MM.1S (cell line): ENCODE results near the gene GRWD1.

Source experiments
- DNase-seq: peaks from one replicate; pipeline ENCODE4 v3.0.0-alpha.2; 2015
- H2AFZ ChIP-seq: fragments of 300-600 bp; sonication (generic); 2 replicates; pipeline ENCODE4 v1.6.0; 2016; ENCODE audit warnings: antibody characterized with exemption, low read length
- H3F3A ChIP-seq: fragments of 300-600 bp; sonication (generic); 2 replicates; pipeline ENCODE4 v1.6.1; 2016; ENCODE audit warnings: mild to moderate bottlenecking, antibody characterized with exemption, low read length, moderate library complexity, mixed read lengths; ENCODE audit not compliant: insufficient read depth
- H3K27ac ChIP-seq: fragments of 300-600 bp; sonication (generic); 2 replicates; pipeline ENCODE4 v1.5.1; 2016; ENCODE audit warnings: mild to moderate bottlenecking, low read length
- H3K27me3 ChIP-seq: fragments of 300-600 bp; sonication (generic); replicated peaks from 2 replicates; pipeline ENCODE4 v1.6.0; 2016; ENCODE audit warnings: low read length; ENCODE audit not compliant: insufficient read depth
- H3K36me3 ChIP-seq: fragments of 300-600 bp; sonication (generic); replicated peaks from 2 replicates; pipeline ENCODE4 v1.6.1; 2016; ENCODE audit warnings: mild to moderate bottlenecking, low read length, mixed read lengths; ENCODE audit not compliant: insufficient read depth
- H3K4me1 ChIP-seq: fragments of 300-600 bp; sonication (generic); 2 replicates; pipeline ENCODE4 v1.6.1; 2016; ENCODE audit warnings: low read length, mixed read lengths
- H3K4me2 ChIP-seq: fragments of 300-600 bp; sonication (generic); 2 replicates; pipeline ENCODE4 v1.6.0; 2016; ENCODE audit warnings: low read depth, low read length
- H3K4me3 ChIP-seq: fragments of 300-600 bp; sonication (generic); 2 replicates; pipeline ENCODE4 v1.5.1; 2016; ENCODE audit warnings: low read length, mixed read lengths
- H3K79me2 ChIP-seq: fragments of 300-600 bp; sonication (generic); 2 replicates; pipeline ENCODE4 v1.6.1; 2016; ENCODE audit warnings: mixed run types, low read length, mixed read lengths
- H3K9ac ChIP-seq: fragments of 300-600 bp; sonication (generic); 2 replicates; pipeline ENCODE4 v1.6.1; 2016; ENCODE audit warnings: low read length, mixed read lengths
- H3K9me2 ChIP-seq: fragments of 300-600 bp; sonication (generic); replicated peaks from 2 replicates; pipeline ENCODE4 v1.6.1; 2016; ENCODE audit warnings: mild to moderate bottlenecking, low read length, mixed read lengths; ENCODE audit not compliant: insufficient read depth
- H3K9me3 ChIP-seq: fragments of 300-600 bp; sonication (generic); replicated peaks from 2 replicates; pipeline ENCODE4 v1.6.1; 2016; ENCODE audit warnings: mild to moderate bottlenecking, low read length, mixed read lengths; ENCODE audit not compliant: insufficient read depth
- H4K20me1 ChIP-seq: fragments of 300-600 bp; sonication (generic); 2 replicates; pipeline ENCODE4 v1.6.1; 2016; ENCODE audit warnings: mild to moderate bottlenecking, low read length, moderate library complexity, mixed read lengths; ENCODE audit not compliant: insufficient read depth
- EZH2 ChIP-seq: fragments of 300-600 bp; sonication (generic); optimal IDR thresholded peaks from 2 replicates; pipeline ENCODE3; 2017; ENCODE audit warnings: low read depth, mild to moderate bottlenecking, antibody characterized with exemption, low read length, mixed read lengths
- EZH2phosphoT487 ChIP-seq: fragments of 300-600 bp; sonication (generic); IDR thresholded peaks from 2 replicates; pipeline ENCODE4 v1.6.1; 2018; ENCODE audit warnings: antibody characterized with exemption, low read length
- TF ChIP-seq, protein P1 (sequence below): fragments of 300-600 bp; sonication (generic); IDR thresholded peaks from 2 replicates; pipeline ENCODE4 v1.5.1; 2016; ENCODE audit warnings: antibody characterized with exemption, low read length, mixed read lengths

GRWD1 gene

GRCh38 chr19:48454150-48454730 lies 8.5 kb downstream of the GRWD1 start:
- H3K4me3 ChIP-seq, result no peak overlapping the region
- TF ChIP-seq EZH2phosphoT487 (no peak), EZH2 (no peak)
- TF ChIP-seq, protein P1, sequence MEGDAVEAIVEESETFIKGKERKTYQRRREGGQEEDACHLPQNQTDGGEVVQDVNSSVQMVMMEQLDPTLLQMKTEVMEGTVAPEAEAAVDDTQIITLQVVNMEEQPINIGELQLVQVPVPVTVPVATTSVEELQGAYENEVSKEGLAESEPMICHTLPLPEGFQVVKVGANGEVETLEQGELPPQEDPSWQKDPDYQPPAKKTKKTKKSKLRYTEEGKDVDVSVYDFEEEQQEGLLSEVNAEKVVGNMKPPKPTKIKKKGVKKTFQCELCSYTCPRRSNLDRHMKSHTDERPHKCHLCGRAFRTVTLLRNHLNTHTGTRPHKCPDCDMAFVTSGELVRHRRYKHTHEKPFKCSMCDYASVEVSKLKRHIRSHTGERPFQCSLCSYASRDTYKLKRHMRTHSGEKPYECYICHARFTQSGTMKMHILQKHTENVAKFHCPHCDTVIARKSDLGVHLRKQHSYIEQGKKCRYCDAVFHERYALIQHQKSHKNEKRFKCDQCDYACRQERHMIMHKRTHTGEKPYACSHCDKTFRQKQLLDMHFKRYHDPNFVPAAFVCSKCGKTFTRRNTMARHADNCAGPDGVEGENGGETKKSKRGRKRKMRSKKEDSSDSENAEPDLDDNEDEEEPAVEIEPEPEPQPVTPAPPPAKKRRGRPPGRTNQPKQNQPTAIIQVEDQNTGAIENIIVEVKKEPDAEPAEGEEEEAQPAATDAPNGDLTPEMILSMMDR, result no peak
- no peaks in the 10 kb centered on the region for H3K4me1 ChIP-seq
- no peaks in the 10 kb centered on the region for H3K27me3 ChIP-seq
- 0 out of 2 replicates have a peak, but pooled peaks cover 6% of the 10 kb centered on the region for H3K36me3 ChIP-seq
- H4K20me1 ChIP-seq, result no peaks in the 10 kb centered on the region
- no peaks in the 10 kb centered on the region for H3F3A ChIP-seq
- no peak overlapping the region for H3K27ac ChIP-seq
- no peaks in the 10 kb centered on the region for H3K9me2 ChIP-seq
- H3K9me3 ChIP-seq, result no peaks in the 10 kb centered on the region
- no peak overlapping the region for H2AFZ ChIP-seq
- DNase-seq, result no peak
- H3K4me2 ChIP-seq, result no peak overlapping the region
- no peak overlapping the region for H3K9ac ChIP-seq
- peaks cover 37% of the 10 kb centered on the region; the same call in 1 of the 2 replicates for H3K79me2 ChIP-seq

- Histone ChIP-seq H3K4me1 (no peaks in the 10 kb centered on the region), H3K27me3 (no peaks in the 10 kb centered on the region), H3K9ac (no peak within 1 kb of the TSS), H3K27ac (no peak within 1 kb of the TSS), H3F3A (no peaks in the 10 kb centered on the region), H3K36me3 (0 out of 2 replicates have a peak, but pooled peaks cover 6% of the 10 kb centered on the region), H4K20me1 (no peaks in the 10 kb centered on the region), H3K9me2 (no peaks in the 10 kb centered on the region), H3K9me3 (no peaks in the 10 kb centered on the region), H2AFZ (no peak within 1 kb of the TSS), H3K4me3 (no peak within 1 kb of the TSS), H3K79me2 (peaks cover 32% of the 10 kb centered on the region; the same call in 1 of the 2 replicates), H3K4me2 (no peak within 1 kb of the TSS)
- TF ChIP-seq, protein P1, result no peak
- TF ChIP-seq EZH2phosphoT487 (no peak), EZH2 (no peak)
- no peak for DNase-seq
Measured at GRCh38 chr19:48455171-48455907, 9.6 kb downstream of the GRWD1 start, which contains the start of gene KCNJ14. Gene KCNJ14 (plus strand): TSS chr19:48455574. CDS start chr19:48461725, 6,151 bp downstream.

DNA sequence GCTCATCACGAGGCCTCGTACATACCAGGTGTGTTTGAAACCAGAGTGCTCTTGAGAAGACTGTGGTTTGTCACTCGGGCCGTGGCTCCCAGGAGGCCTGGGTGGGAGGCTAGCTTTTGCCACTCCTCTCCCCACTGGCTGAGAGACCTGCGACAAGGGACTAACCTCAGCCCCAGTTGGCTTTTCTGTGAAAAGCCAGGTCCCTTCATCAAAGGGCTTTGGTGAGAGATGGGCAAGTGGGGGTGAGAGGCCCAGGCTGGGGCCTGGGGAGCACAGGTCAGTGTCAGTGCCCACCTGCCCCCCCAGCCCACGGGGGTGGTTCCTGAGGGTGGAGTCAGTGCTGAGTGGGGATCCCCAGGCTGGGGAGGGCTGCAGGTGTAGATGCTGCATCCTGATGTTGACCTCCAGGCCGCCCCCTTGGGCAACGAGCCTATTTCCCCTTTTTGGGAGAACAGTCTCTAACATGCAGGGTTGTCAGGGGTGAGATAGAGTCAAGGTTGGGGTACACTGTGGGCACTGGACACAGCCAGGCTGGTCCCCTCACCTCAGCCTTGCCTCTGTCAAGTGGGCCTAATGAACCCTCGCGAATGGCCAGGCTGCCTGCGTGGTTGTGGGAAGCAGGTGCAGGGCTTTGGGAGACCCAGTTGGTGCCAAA lies 10.3 kb downstream of the GRWD1 start:
- H4K20me1 ChIP-seq, result no peaks in the 10 kb centered on the region
- H3K4me3 ChIP-seq, result no peak overlapping the region
- peaks cover 29% of the 10 kb centered on the region; the same call in 1 of the 2 replicates for H3K79me2 ChIP-seq
- H3K4me1 ChIP-seq, result no peaks in the 10 kb centered on the region
- no peak overlapping the region for H2AFZ ChIP-seq
- H3K9me3 ChIP-seq, result no peaks in the 10 kb centered on the region
- no peak overlapping the region for H3K9ac ChIP-seq
- no peak for TF ChIP-seq EZH2
- TF ChIP-seq EZH2phosphoT487, result no peak
- H3K4me2 ChIP-seq, result no peak overlapping the region
- no peak overlapping the region for H3K27ac ChIP-seq
- no peaks in the 10 kb centered on the region for H3K27me3 ChIP-seq
- DNase-seq, result no peak
- no peaks in the 10 kb centered on the region for H3K9me2 ChIP-seq
- 0 out of 2 replicates have a peak, but pooled peaks cover 6% of the 10 kb centered on the region for H3K36me3 ChIP-seq
- no peaks in the 10 kb centered on the region for H3F3A ChIP-seq
